ENCODE measurements around the gene EPC2. TPM values are rescaled to one million over a fixed set of nuclear protein-coding genes. Genes with fewer than 3 reads are reported as not detected.
A peak's percentile ranks its signal among the peaks of the same experiment; 100 is the strongest.

EPC2 gene
- total and polyA plus RNA-seq, 10 of the 15 experiments (the other 5 are each of a cell fraction or from before 2014, with no cell fraction given) = 2.0 to 16.5 (median 10.8) TPM

GRCh38 chr2:148674063-148675020, 29.8 kb downstream of the EPC2 start:
- TF ChIP-seq SPI1 (IDR thresholded peaks at IDR 0.05; ENCODE audit: borderline replicate concordance, insufficient read depth, low read depth, low read length) = no peak
- no peak for TF ChIP-seq EP300 (IDR thresholded peaks at IDR 0.05; ENCODE audit: borderline replicate concordance in 1 of 2, control insufficient read depth in 1 of 2, low read depth in 2 of 2, low read length in 2 of 2)
- no peak for TF ChIP-seq CREB1 (IDR thresholded peaks at IDR 0.05; ENCODE audit: low read depth)
- TF ChIP-seq NR2C1 (IDR thresholded peaks at IDR 0.05) = no peak
- no peak for TF ChIP-seq CBX5 (IDR thresholded peaks at IDR 0.05; ENCODE audit: low read depth)
- TF ChIP-seq, protein P1, sequence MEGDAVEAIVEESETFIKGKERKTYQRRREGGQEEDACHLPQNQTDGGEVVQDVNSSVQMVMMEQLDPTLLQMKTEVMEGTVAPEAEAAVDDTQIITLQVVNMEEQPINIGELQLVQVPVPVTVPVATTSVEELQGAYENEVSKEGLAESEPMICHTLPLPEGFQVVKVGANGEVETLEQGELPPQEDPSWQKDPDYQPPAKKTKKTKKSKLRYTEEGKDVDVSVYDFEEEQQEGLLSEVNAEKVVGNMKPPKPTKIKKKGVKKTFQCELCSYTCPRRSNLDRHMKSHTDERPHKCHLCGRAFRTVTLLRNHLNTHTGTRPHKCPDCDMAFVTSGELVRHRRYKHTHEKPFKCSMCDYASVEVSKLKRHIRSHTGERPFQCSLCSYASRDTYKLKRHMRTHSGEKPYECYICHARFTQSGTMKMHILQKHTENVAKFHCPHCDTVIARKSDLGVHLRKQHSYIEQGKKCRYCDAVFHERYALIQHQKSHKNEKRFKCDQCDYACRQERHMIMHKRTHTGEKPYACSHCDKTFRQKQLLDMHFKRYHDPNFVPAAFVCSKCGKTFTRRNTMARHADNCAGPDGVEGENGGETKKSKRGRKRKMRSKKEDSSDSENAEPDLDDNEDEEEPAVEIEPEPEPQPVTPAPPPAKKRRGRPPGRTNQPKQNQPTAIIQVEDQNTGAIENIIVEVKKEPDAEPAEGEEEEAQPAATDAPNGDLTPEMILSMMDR (IDR thresholded peaks at IDR 0.05 in 2 of 3, conservative IDR thresholded peaks at IDR 0.05 in 1 of 3; ENCODE audit: control insufficient read depth in 2 of 3, extremely low read depth in 1 of 3, insufficient read depth in 1 of 3, low read depth in 3 of 3, low read length in 3 of 3) = peak; percentile 40 to 57 (median 54); a peak in 5 of 6 replicates
- no peak for TF ChIP-seq CHD2 (IDR thresholded peaks at IDR 0.05; ENCODE audit: borderline replicate concordance, low read depth, low read length)
- peak; percentile 24; the same call in 1 of the 2 replicates for TF ChIP-seq RAD21 (IDR thresholded peaks at IDR 0.05; ENCODE audit: insufficient read depth, low read depth, low read length)
- no peak for TF ChIP-seq CEBPB (IDR thresholded peaks at IDR 0.05; ENCODE audit: borderline replicate concordance in 1 of 2, low read depth in 2 of 2, low read length in 2 of 2)
- no peak for TF ChIP-seq ATF2 (IDR thresholded peaks at IDR 0.05; ENCODE audit: low read length)
- no peak for TF ChIP-seq KLF5 (IDR thresholded peaks at IDR 0.05; ENCODE audit: partially characterized antibody)
- no peak for TF ChIP-seq STAT1 (conservative IDR thresholded peaks at IDR 0.05)
- TF ChIP-seq MXI1 (IDR thresholded peaks at IDR 0.05; ENCODE audit: low read depth, low read length) = no peak
- TF ChIP-seq RELA (IDR thresholded peaks at IDR 0.05; ENCODE audit: borderline replicate concordance, partially characterized antibody) = no peak
- TF ChIP-seq TCF7 (IDR thresholded peaks at IDR 0.05; ENCODE audit: borderline replicate concordance) = no peak
- Histone ChIP-seq H3K4me3 (no peak overlapping the region), H3K4me2 (ENCODE audit: control insufficient read depth, insufficient read depth) (no peak overlapping the region), H3K27me3 (replicated peaks in 1 of 2; ENCODE audit: control insufficient read depth in 2 of 2, insufficient read depth in 2 of 2, low read length in 1 of 2) (no peaks in the 10 kb centered on the region), H3K9ac (ENCODE audit: control insufficient read depth, insufficient read depth, low read length) (no peak overlapping the region), H3K27ac (ENCODE audit: control insufficient read depth, insufficient read depth) (no peak overlapping the region), H3K4me1 (ENCODE audit: control insufficient read depth, insufficient read depth, low read length) (no peaks in the 10 kb centered on the region), H2AFZ (ENCODE audit: control insufficient read depth, low read depth, low read length) (no peak overlapping the region), H3K9me3 (replicated peaks; ENCODE audit: control insufficient read depth, insufficient read depth, low read length) (peaks cover 3% of the 10 kb centered on the region), H4K20me1 (ENCODE audit: control insufficient read depth, insufficient read depth) (no peaks in the 10 kb centered on the region; the same call in 1 of the 2 replicates), H3K36me3 (ENCODE audit: control insufficient read depth in 2 of 2, insufficient read depth in 2 of 2, low read length in 1 of 2) (no peaks in the 10 kb centered on the region; a peak in 1 of 4 replicates), H3K79me2 (ENCODE audit: control insufficient read depth, insufficient read depth, low read length) (peaks cover 49% of the 10 kb centered on the region)
- intact Hi-C loops (cut with micrococcal nuclease; ENCODE audit: unreplicated experiment) = no loop called here
- peak; percentile 84 for ATAC-seq
- DNase-seq (ENCODE audit: low read depth, low spot score) = no peak
- WGBS (ENCODE audit: insufficient coverage, insufficient replicate concordance, low lambda C conversion rate, missing lambda C conversion rate) = 3% methylated on average over 2 of the region's 2 CpGs
- ChIA-PET CTCF (interaction anchor here (0.7 to 2.1 kb wide), 5 partner anchors 11 to 168 kb away, joined by 3 to 8 read pairs (median 3); no protein-coding TSS in a partner anchor), RAD21 (ENCODE audit: unreplicated experiment) (no interaction called here), POLR2A (no interaction called here), SMC1A (ENCODE audit: uncharacterized antibody, unreplicated experiment) (no interaction called here)
- FAIRE-seq = peak; percentile 78
- in situ Hi-C loops (cut with MboI) = no loop called here
- BruUV-seq (replicated peaks) = no TSS peak
